HG03558 (cell line): ENCODE data around the gene CARF.
"Not testable (repeated sequence)": the region's sequence is repeated elsewhere in the genome, so short reads cannot be mapped to it uniquely, and the experiment has no call there.

ENCODE experiments used
- ATAC-seq: cut with Tn5 transposase; IDR thresholded peaks from one replicate; pipeline ENCODE4 v1.9.1; 2021; ENCODE audit warnings: moderate number of reproducible peaks; ENCODE audit not compliant: unreplicated experiment; ENCODE audit errors: extremely low read depth

The CARF gene

DNA sequence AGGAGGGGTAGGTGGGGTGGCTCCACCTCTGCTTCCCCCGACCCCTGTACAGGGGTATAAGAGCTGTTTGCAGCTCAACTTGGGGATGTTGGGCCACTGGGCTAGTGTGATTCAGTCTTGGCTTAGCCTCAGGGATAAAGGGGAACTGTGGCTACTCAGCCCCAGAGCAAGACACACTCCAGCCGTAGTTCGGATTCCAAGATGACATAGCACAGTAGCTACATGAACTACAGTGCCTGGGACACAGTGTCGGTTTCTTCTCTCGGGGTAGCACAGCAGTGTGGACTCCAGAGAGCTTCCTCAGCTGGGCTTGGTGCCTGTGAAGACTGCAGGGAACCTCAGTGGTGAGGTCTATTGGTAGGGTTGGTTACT is 21.1 kb downstream of the CARF start:
- ATAC-seq: no peak

GRCh38 chr2:202933958-202934357 is 21.9 kb downstream of the CARF start:
- ATAC-seq: no peak

- ATAC-seq: no peak
Measured at GRCh38 chr2:202934456-202934855, 22.4 kb downstream of the CARF start.

DNA sequence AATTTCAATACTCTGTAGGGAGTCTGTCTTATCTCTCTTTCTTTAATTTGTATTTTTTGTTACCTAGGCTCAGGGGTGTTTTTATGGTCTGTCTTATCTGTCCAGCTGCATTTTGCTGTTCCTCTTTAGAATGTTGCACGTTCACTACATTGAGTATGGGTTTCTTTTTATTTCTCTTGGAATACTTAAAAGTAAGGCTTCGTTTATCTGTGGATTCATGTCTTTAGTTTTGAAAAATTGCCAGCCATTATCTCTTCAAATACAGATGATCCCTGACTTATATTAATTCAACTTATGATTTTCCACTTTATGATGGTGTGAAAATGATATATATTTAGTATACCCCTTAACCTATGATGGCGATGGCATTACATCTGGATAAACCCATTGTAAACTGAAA is 26.9 kb downstream of the CARF start:
- ATAC-seq: no peak

- no peak for ATAC-seq
Measured at GRCh38 chr2:202941771-202942170, 29.7 kb downstream of the CARF start.

- no peak for ATAC-seq
Measured at GRCh38 chr2:202944408-202944807, 32.3 kb downstream of the CARF start.

DNA sequence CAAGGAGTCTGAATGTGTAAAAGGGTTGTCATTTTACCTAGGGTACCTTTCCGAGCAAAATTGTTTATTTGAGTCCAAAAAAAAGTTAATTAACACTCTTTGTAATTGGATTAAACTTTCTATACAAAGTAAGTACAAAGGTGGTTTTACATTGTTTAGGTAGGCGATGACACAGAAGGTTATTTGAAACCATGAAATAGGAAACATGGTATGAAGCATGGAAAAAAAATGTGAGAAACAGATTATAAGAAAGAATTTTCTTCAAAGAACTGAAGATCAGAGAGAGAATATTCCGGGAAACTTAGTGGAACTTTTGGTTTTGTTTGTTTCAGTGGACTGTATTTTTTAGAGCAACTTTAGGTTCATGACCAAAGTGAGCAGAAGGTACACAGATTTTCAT is 32.7 kb downstream of the CARF start:
- ATAC-seq: no peak

DNA sequence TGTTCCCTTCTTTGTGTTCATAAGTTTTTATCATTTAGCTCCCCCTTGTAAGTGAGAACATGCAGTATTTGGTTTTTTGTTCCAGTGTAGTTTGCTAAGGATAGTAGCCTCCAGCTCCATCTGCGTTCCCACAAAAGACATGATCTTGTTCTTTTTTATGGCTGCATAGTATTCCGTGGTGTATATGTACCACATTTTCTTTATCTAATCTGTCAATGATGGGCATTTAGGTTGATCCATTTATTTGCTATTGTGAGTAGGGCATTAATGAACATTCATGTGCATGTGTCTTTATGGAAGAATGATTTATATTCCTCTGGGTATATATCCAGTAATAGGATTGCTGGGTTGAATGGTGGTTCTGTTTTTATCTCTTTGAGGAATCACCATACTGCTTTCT is 33.4 kb downstream of the CARF start:
- ATAC-seq: no peak

DNA sequence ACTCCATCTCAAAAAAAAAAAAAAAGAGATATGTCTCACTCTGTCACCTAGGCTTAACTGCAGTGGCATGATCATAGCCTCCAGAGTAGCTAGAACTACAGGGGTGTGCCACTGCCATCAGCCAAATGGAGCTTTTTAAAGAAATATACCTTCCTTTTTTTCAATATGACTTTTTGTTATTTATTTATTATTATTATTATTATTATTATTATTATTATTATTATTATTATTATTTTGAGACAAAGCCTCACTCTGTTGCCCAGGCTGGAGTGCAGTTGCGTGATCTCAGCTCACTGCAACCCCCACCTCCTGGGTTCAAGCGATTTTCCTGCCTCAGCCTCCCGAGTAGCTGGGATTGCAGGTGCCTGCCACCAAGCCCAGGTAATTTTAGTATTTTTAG is 37.3 kb downstream of the CARF start:
- not testable (repeated sequence) for ATAC-seq

DNA sequence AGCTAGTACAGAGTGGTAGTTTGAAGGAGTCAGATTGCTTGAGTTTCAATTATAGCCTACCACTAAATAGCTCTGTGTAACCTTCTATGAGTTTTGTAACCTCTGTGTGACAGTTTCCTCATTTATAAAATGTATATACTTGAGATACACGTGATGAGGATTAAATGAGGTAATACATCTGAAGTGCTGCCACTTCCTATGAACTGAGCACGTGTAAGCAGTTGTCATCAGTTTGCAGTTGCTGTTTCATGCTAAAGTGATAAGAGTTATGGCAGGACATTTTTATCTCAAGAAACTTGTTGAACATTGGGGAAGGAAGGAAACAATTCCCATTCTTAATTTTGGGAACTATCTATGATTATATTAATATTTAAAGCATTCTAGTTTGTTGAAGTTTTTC is 38.5 kb downstream of the CARF start:
- ATAC-seq: no peak

- ATAC-seq: no peak
Measured at GRCh38 chr2:202960524-202960923, 48.4 kb downstream of the CARF start.

DNA sequence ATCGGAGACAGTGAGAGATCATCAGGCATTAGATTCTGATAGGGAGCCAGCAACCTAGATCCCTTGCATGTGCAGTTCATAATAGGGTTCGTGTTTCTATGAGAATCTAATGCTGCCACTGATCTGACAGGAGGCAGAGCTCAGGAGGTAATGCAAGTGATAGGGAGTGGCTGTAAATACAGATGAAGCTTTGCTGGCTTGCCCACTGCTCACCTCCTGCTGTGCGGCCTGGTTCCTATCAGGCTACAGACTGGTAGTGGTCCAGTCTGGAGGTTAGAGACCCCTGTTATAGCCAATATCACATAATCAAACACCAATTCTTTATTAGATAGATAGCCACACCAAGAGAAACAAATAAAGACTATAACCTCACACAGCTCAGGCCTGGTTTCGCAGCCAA is 51.6 kb downstream of the CARF start:
- ATAC-seq: no peak

GRCh38 chr2:202965810-202966460 is 53.9 kb downstream of the CARF start:
- no peak for ATAC-seq

- not testable (repeated sequence) for ATAC-seq
Measured at GRCh38 chr2:202969404-202969803, 57.3 kb downstream of the CARF start.

DNA sequence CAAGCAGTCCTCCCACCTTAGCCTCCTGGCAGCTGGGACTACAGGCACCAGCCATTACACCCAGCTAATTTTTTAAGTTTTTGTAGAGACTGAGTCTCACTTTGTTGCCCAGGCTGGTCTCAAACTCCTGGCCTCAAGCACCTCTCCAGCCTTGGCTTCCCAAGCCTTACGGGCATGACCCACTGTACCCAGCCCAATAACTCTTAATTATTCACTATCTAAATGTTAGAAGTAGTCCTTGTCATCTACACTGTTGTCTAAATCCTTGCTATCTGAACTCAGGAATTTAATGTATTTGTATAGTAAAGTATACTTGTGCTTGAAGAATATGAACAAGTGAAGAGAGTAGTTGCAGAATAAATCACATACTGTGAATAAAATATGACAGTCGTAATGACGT is 64.7 kb downstream of the CARF start:
- ATAC-seq: no peak

DNA sequence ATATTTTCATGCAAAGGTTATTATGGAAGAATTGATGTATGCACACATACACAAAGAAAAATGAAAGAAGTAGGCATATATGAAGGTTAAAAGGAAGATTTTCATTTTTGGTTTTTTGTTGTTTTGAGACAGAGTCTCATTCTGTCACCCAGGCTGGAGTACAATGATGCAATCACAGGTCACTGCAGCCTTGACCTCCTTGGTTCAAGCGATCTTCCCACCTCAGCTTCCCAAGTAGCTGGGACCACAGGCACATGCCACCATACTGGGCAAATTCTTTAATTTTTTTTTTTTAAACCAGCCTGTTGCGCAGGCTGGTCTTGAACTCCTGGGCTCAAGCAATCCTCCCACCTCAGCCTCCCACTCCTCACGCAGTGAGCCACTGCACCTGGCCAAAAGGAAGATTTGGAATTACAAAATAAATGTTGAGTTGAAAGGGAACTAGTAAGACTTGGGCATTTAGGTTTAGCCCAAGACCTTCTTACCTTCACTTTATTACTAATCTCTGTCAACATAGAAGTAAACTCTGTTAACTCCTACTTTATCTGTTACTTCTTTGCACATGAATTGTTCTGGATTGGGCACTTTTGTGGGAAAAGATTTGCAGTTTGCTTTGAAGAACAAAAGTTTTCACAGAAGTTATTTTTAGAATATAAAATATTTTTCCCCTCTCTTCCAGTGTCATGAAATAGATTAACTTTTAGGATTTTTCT is 70.9 kb downstream of the CARF start:
- no peak for ATAC-seq

DNA sequence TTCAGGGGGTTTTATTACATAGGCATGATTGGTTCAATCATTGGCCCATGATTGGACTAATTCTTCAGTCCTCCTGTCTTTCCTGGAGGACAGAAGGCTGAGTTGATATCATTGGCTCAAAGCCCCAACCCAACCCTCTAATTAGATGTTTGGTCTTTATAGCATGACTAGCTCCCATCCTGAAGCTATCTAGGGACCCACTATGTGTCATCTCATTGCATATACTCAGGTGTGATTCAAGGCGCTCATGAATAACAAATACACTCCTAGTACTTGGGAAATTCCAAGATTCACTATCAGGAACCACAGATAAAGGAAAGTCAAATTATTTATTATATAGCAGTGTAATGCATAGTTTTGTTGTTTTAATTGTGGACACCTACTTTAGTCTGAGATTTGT is 77.7 kb downstream of the CARF start:
- ATAC-seq: no peak

- ATAC-seq: no peak
Measured at GRCh38 chr2:202990501-202990900, 78.4 kb downstream of the CARF start.

GRCh38 chr2:202997113-202997512 is 85.0 kb downstream of the CARF start:
- ATAC-seq: not testable (repeated sequence)

GRCh38 chr2:203002054-203002821 is 90.2 kb downstream of the CARF start:
- no peak for ATAC-seq

DNA sequence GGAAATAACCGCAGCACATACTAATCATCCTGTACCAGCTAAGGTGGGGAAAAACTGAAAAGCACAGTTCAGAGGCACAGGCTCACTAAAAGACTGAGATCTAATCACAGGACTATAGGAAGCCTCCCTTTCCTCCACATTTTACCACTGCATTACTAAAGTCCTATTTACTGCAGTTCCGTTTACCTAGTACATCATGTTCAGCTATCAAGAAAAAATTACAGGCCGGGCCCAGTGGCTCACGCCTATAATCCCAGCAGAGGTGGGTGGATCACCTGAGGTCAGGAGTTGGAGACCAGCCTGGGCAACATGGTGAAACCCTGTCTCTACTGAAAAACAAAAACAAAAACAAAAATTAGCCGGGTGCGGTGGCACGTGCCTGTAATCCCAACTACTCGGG is 91.6 kb downstream of the CARF start:
- ATAC-seq: no peak
